CD4-positive, alpha-beta T cell treated with Interleukin-10 for 1 hour (primary cell): ENCODE measurements around the gene LYRM2.

Source experiments
- DNase-seq: peaks from one replicate; pipeline ENCODE4 v3.0.0-alpha.2; 2020

Gene LYRM2, protein sequence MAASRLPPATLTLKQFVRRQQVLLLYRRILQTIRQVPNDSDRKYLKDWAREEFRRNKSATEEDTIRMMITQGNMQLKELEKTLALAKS

DNA sequence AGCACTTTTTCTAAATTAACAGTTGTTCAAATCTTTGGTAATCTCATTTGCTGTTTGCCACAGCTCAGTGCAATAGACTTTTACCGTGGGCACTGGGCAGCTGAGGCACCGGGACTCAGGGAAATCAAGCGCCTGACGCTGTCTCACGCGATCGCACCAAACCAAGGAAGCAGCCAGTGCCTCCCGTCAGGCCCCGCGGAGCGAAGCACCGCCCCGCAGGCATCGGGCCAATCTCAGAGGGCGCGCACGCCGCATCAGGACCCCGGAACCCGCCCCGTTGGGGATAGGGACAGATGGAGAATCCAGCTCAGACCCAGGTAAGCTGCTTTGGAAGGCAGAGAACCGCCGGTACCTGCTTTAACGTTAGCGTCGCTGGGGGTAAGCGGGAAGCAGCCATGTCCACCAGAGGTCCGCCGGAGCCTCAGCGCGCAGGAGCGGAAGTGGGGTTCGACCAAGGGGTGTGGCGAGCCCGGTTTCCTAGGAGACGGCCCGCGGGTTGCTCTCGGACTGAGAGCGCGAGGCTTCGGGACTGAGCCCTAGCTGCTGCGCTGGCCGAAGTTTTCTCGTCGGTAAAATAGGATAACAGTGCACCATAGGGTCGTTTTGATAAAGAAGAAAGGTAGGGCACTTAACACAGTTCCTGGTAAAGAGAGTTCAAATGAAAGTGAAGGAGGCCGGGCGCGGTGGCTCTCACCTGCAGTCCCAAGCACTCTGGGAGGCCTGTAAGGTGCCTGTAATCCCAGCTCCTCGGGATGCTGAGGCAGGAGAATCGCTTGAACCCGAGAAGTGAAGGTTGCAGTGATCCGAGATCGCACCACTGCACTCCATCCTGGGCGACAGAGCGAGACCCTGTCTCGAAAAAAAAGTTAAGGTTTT, at the start of gene LYRM2:
LYRM2 (minus strand) TSS at position 428 of the 876 bp plus-strand sequence; CDS start at position 397, 31 bp downstream.
- DNase-seq: peak; percentile 90

DNA sequence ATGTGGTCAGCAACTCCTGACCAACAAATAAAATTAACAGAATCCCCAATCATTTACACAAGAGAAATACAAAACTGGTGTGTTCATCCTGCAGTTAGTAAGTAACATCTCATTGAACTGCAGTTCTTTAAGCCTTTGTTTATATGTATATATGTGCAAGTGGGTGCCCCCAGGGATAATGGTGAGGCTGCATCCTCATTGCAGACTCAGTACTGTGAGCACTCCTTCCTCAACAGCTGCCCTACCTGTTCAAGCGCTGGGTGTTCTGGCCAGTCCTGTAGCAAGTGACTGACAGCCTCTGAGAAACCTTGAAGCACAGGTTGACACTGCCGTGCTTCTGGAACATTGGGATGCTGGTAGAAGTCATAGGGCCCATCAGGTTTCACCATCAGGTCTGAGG, 49.8 kb upstream of the LYRM2 start:
- DNase-seq: no peak

DNA sequence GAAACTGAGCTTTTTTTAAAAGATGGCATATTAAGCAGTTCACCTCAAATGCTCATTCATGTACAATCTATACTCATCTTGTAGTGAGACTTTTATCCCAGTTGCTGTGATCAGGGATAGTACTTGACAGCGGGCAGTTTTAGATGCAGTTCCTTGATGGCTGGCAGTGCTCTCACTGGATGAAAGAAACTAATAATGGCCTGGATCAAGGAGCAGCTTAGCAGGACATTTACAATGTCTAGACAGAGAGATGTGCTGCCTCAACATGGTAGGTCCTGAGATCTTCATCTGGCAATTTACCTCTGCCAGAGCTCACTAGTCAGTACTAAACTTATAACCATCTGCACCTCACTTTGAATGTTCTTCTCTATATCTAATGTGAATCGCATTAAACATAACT, 46.8 kb upstream of the LYRM2 start:
- no peak for DNase-seq

DNA sequence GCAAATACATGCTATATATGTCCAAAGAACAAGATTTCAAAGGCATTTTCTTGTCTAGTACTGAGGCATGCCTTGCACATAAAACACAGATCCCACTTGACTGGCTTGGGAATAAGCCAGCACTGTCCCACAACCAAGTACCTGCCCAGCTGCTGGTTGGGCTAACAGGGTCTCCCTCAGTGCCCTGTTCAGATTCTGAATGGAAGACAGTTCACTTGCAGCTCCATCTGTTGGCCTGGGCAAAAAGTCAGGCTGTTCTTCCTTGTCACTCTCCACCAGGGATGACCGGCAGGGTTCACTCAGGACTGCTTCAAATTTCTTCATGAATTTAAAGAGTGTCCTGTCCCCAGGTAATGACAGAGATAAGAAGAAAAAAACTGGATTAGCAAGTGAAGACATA, 44.4 kb upstream of the LYRM2 start:
- no peak for DNase-seq

DNA sequence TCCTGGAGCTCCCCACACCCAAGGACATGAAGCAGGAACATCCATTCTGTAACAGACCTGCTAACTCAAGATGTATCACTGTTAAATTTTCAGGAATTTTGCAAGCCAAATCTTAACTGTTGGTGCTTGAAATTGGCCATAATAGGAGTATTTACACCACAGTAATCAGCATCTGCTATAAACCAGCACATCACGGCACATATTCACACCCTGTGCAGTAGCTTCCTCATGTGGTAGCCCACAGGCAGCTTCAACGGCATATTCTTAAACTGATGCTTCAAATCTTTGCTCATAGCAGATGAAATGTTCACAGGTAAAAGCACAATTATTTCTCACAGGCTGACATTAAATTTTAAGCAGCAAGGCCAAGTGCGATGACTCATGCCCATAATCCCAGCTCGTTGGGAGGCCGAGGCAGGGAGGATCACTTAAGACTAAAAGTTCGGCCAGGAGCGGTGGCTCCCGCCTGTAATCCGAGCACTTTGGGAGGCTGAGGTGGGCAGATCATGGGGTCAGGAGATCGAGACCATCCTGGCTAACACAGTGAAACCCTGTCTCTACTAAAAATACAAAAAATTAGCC, 43.5 kb upstream of the LYRM2 start:
- no peak for DNase-seq

DNA sequence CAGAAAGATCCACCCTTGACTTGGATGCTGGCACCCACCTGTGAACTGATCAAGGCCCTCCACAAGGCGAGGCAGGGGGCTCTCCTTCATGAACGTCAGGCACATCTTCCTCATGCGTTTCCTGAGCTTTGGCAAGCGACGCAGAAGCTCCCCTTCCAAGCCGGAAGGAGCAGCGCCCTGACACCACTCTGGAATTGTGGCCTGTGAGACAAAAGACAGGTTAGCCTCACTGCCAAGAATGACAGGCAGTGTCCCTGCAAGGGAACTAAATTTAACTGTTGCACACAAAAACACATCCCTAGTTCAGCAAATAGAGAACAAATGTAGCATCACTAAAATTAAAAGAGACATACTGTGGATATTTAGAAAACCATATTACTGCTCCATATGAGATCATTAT, 42.0 kb upstream of the LYRM2 start:
- DNase-seq: no peak

DNA sequence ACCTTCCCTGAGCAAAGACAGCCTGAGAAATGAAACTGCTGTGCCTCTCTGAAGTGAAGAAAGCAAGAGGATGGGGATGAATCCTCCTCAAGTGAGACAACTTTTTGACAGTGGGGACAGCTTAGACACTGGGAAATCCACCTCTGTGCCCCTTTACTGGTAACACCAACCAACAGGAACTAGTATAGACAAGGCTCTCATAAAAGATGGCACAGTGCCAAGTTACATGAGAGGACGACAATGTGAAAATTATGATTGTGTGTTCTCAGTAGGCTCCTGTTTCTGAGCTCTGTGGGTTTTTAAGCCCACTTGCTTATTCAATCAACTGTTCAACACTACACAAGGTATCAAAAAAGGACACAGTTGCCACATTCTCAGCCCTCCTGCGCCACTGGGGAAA, 41.6 kb upstream of the LYRM2 start:
- DNase-seq: no peak

DNA sequence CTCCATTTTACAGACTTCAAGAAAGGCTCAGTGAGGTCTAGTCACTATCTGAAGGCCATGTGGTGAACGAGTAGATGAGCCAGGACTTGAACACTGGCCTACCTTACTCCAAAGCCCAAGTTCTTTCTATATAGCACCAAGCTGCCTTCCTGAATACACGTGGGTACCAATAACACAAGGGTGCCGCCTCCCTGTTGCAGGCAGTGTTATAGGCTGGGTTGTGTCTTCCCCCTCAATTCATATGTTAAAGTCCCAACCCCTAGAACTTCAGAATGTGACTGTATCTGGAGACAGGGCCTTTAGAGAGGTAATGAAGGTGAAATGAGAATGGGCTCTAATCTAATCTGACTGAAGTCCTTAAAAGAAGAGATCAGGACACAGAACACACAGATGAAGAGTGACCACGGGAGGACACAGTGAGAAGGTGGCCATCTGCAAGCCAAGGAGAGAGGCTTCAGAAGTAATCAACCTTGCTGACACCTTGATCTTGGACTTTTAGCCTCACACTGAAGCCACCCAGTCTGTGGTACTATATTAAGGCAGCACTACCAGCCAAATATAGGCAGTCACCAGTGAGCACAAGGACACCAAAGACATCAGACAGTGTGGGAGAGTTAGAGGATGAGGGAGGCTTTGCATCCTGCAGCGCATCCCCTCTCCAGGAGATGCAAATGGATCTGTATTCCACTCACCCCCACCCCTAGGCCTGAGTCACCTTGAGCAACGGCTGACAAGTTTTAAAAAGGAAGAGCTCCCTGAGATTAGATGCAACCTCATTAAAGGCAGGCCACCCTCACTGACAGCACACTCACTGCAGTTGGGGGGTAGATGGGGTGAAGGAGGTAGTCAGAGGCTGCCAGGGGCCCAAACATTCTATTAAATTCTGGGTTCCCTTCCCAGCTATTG, 40.9 kb upstream of the LYRM2 start:
- DNase-seq: no peak

DNA sequence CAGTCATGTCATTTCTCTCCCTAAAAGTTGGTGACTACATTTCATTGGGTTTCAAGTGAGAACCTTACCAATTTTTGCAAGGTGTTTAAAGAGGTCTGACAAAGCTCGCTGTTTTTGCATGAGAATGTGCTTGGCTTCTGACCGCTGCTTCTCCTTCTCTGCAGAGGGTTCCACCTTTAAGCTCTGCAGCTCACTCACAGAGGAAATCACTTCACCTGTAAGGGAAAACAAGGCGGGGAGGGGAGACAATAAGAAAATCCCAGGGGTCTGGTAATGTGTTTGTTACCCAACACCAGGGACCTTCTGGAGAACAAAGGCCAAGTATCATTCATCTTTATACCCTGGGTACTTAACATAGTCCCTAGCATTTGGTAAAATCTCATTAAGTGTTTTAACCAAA, 40.0 kb upstream of the LYRM2 start:
- DNase-seq: no peak

DNA sequence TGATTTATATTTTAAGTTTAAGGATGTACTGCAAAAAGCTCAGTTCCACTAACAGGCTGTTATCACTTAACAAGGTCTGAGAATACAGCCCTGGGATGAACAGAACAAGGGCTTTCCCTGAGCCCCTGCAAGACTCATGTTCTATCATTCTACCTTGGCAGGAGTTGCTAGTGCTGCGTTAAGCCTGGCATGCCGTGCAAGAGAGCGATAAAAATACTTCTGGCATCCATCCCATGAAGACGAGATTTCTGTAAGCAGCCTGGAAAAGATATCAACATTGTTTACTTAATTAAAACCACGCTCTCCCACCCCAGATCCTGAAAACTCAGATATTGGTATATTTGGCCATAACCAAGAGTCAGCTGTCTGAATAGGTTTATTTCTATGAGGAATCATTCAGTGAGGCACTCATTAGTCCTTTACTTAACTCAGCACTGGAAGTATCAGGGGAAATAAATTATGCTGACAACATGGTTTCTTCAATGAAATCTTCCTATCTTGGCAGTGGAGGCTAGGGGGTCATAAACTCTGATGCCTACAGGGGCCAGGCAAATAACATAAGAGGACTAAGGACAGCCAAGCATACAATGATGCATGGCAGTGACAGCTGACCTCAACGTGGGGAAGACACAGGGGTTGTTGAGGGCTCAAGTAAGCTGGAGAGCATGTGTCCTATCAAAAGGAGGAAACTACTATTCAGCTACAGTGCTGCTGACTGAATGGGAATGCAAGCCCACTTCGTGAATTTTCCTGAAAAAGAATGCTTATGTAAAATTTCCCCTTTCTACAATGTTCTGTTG, 37.6 kb upstream of the LYRM2 start:
- DNase-seq: no peak

DNA sequence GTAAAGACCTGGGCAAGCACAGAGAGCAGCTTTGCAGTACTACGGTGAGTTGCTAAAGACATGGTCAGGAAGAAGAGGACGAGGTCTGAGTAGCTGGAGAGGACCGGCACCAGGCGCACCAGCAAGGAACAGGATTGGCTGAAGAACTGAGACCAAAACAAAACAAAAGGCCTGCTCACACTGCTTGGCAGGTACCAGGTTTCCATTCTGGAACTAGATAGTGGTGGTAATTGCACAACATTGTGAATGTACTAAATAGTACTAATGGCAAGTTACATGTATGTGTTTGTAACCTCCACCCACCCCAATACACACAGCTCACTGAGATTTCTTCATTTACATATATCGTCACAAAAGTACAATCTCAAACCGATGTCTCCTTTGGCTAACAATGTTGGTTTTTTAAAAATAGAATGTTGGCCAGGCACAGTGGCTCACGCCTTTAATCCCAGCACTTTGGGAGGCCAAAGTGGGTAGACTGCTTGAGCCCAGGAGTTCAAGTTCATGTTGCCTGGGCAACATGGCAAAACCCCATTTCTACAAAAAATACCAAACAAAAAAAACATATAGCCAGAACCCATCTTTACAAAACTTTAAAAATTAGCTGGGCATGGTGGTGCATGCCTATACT, 32.5 kb upstream of the LYRM2 start:
- DNase-seq: no peak

DNA sequence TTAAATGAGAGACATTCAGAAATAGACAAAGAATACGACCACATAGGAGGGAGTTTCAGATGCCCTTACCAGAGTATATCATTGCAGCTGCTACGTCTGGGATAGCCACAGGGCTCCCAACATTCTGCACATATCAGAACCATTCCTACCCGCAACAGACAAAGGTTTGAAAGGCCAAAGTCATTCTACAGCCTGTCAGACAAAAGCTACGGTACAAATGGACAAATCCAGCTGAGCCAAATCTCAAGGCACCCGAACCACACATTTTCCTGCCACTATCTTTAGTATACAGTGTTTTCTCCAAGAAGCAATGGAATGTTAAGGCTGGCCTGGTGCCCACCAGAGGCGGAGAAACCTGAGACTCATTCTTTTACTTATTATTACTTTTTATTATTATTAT, 30.5 kb upstream of the LYRM2 start:
- no peak for DNase-seq

DNA sequence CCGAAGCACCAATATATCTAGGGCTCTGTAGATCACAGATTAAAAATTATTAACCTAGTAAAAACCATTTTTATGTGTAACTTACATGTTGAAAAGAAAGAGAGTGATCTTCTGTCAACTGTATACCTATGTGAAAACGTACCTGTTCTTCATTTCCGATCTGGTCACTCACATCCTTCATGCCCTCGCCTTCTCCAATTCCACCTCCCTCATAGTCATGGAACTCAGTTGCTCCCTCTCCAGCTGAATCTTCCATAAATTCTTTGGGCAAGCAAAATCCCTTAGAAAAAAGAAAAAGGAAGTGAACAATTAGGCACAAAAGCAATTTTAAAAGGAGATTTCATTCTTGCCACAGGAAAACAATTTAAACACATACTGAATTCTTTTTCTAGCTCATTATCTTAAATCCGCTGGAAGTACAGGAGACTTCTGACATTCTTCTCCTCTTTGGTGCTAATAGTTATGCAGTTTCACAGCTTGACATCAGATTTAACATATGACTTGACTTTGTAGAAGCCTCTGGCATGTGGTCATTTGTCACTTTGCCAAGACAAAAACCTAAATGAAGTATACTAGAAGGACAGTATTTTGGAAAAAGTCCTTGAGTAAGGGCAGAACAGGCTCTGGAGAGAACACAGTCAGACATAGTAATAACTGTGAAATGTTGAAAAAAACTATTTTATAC, 29.5 kb upstream of the LYRM2 start:
- no peak for DNase-seq

DNA sequence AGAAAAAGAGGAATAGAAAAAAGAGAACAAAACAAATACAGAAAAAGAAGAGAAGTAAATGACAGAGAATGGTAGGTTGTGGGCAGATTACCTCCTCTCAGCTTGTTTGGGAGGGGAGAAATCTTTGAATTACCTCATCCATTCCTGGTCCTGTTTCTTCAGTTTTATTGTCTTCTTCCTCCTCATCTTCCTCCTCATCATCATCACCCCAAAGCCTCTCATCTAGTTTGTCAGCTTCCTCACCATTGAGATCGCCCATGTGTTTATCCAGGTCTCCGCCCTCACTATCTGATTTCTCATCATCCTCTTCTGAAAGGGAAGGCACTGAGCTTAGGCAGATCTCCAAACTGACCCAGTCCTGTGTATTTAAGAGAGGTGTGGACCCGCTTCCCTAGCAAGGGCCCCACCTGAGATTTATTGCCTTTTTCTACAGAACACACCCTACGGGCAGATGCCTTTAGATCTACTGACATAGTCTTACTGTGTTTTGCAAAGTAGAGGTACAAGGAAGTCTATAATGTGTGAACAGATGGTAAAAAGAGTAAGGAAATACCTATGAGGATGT, 24.2 kb upstream of the LYRM2 start:
- no peak for DNase-seq

DNA sequence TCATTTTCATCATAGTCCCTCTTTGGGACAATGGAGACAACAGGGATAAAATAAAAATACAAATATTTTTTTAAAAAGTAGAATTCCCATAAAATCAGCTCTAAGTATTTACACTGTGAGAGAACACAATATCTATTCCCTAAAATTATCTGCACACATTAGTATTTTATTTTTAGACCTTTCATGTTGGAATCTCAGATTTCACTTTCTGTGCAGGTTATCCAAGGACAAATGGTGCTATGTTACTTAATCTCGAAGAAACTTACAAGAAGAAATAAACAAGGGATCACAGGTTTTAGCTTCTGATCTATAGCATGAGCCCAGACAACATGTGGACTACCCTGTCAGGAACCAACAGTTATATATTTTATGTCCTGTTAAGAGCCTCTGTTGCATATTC, 23.0 kb upstream of the LYRM2 start:
- no peak for DNase-seq

DNA sequence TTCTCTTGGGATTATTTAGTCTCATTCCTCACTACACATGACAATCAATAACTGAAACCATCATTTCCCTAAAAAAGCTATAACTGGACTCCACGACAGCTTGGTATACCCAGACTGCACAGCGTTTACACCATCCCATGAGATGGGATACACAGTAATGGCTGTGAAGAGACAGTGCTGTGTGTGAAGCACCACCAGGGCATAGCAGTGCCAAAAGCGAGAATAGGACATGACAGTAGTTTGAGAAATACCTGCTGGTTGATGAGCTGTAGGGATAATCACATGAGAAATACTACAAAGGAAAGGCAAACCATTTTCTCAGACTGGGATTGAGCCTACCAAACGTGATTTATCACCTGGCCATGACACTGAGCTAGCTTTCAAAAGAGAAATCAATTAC, 22.4 kb upstream of the LYRM2 start:
- DNase-seq: no peak

DNA sequence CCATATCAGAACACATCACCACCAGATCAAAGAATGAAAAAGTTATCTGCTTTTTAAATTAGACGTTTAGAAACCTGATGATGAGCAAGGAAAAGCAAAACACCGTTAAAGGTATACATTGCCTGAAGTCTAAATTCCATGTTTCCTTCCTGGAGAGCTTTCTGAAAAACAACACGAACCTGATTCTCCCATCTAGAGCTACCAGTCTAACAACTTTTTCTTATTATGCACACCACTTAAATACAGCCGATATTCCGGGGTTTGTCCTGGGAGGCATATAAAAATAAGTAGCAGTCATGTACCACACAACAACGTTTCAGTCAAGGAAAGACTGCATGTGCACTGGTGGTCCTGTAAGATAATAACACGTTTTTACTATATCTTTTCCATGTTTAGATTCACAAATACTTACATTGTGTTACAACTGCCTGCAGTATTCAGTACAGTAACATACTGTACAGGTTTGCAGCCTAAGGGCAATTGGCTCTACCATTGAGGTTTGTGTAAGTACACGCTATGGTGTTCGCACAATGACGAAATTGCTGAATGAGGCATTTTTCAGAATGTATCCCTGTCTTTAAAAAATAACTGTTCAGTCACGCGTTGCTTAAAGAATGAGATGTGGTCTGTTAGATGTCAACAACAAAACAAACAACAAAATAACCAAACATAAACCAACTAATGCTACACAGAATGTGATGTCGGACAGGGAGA, 19.1 kb upstream of the LYRM2 start:
- no peak for DNase-seq

DNA sequence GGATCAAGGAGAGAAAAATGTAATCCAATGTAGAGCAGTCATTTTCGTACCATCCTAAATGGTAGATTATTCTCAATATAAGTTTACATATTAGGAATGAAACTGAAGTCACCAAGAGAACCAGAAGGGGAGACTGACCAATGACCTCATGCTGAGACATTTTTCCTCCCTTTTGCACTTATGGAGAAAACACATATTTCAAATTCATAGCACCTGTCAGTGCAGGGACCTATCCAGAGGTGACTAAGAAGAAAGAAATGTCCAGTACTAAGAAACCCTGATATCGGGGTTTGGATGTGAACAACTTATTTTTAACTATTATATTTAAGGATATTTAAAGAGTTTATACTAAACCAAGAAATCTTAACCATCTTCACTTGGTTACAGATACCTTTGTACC, 16.6 kb upstream of the LYRM2 start:
- DNase-seq: no peak

DNA sequence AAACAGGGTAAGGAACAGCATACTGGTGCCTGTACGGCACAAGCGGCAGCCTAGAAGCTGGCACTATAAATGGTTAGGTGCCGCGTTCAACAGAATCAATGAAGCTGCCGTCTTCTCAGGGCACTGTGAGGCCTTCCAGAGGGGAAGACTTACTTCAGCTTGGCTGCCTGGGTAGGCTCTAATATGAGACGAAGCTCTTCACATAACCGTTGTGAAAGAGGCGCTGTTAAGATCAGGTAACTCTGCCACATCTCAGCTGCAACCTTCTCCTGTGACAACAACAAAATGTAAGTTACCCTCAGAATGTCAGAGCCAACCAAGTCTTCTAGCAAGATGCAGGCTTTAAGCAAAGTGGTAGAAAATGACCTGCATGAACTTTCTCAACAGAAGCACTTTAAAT, 12.0 kb upstream of the LYRM2 start:
- DNase-seq: no peak

DNA sequence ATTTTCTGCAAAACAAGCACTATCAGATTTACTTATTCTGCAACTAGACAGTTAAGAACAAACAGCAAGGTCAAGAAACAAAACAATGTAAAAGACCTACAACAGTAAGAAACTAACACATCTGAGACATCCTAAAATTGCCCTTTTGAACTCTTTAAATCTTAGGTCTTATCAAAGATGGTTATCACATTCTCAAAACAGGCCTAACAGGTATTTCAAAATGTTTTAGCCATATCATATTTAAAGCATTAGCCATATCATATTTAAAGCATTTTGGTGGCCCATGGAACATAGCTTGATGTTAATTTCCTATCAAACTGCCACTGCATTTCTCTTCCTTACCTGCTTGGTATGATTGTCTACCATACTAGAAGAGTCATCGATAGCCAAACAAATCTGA, 11.1 kb upstream of the LYRM2 start:
- no peak for DNase-seq
